ENCODE measurements around the gene PACRG. TPM values are rescaled to one million over a fixed set of nuclear protein-coding genes. Genes with fewer than 3 reads are reported as not detected.

PACRG gene
- total RNA-seq, 1 experiment from 2014 or later = 0.52 TPM

- no peak for DNase-seq
- Histone ChIP-seq H3K36me3 (replicated peaks; ENCODE audit: control insufficient read depth, insufficient read depth, low read length) (no peaks in the 10 kb centered on the region), H3K4me3 (ENCODE audit: insufficient read depth, low read depth, low read length) (no peak overlapping the region), H3K27me3 (ENCODE audit: control insufficient read depth, insufficient read depth, low read length) (no peaks in the 10 kb centered on the region)
Measured at GRCh38 chr6:162700966-162701365, 26.8 kb upstream of the PACRG start.

- no peaks in the 10 kb centered on the region for H3K36me3 ChIP-seq (replicated peaks; ENCODE audit: control insufficient read depth, insufficient read depth, low read length)
- no peaks in the 10 kb centered on the region for H3K27me3 ChIP-seq (ENCODE audit: control insufficient read depth, insufficient read depth, low read length)
- no peak for DNase-seq
- H3K4me3 ChIP-seq (ENCODE audit: insufficient read depth, low read depth, low read length) = no peak overlapping the region
Measured at GRCh38 chr6:162701551-162701950, 26.2 kb upstream of the PACRG start.

GRCh38 chr6:162702446-162702845 is 25.3 kb upstream of the PACRG start:
- H3K36me3 ChIP-seq (replicated peaks; ENCODE audit: control insufficient read depth, insufficient read depth, low read length) = no peaks in the 10 kb centered on the region
- DNase-seq = no peak
- H3K4me3 ChIP-seq (ENCODE audit: insufficient read depth, low read depth, low read length) = no peak overlapping the region
- H3K27me3 ChIP-seq (ENCODE audit: control insufficient read depth, insufficient read depth, low read length) = no peaks in the 10 kb centered on the region

- Histone ChIP-seq H3K27me3 (ENCODE audit: control insufficient read depth, insufficient read depth, low read length) (no peaks in the 10 kb centered on the region), H3K4me3 (ENCODE audit: insufficient read depth, low read depth, low read length) (no peak overlapping the region), H3K36me3 (replicated peaks; ENCODE audit: control insufficient read depth, insufficient read depth, low read length) (no peaks in the 10 kb centered on the region)
- no peak for DNase-seq
Measured at GRCh38 chr6:162704001-162704400, 23.8 kb upstream of the PACRG start.

- no peaks in the 10 kb centered on the region for H3K27me3 ChIP-seq (ENCODE audit: control insufficient read depth, insufficient read depth, low read length)
- H3K36me3 ChIP-seq (replicated peaks; ENCODE audit: control insufficient read depth, insufficient read depth, low read length) = no peaks in the 10 kb centered on the region
- H3K4me3 ChIP-seq (ENCODE audit: insufficient read depth, low read depth, low read length) = no peak overlapping the region
- DNase-seq = no peak
Measured at GRCh38 chr6:162705736-162706135, 22.0 kb upstream of the PACRG start.

- Histone ChIP-seq H3K4me3 (ENCODE audit: insufficient read depth, low read depth, low read length) (no peak overlapping the region), H3K36me3 (replicated peaks; ENCODE audit: control insufficient read depth, insufficient read depth, low read length) (no peaks in the 10 kb centered on the region), H3K27me3 (ENCODE audit: control insufficient read depth, insufficient read depth, low read length) (no peaks in the 10 kb centered on the region)
- DNase-seq = no peak
Measured at GRCh38 chr6:162706232-162706631, 21.5 kb upstream of the PACRG start.

GRCh38 chr6:162708971-162709370 is 18.8 kb upstream of the PACRG start:
- H3K27me3 ChIP-seq (ENCODE audit: control insufficient read depth, insufficient read depth, low read length) = no peaks in the 10 kb centered on the region
- no peaks in the 10 kb centered on the region for H3K36me3 ChIP-seq (replicated peaks; ENCODE audit: control insufficient read depth, insufficient read depth, low read length)
- DNase-seq = no peak
- no peak overlapping the region for H3K4me3 ChIP-seq (ENCODE audit: insufficient read depth, low read depth, low read length)

- H3K27me3 ChIP-seq (ENCODE audit: control insufficient read depth, insufficient read depth, low read length) = no peaks in the 10 kb centered on the region
- no peak overlapping the region for H3K4me3 ChIP-seq (ENCODE audit: insufficient read depth, low read depth, low read length)
- no peak for DNase-seq
- no peaks in the 10 kb centered on the region for H3K36me3 ChIP-seq (replicated peaks; ENCODE audit: control insufficient read depth, insufficient read depth, low read length)
Measured at GRCh38 chr6:162709431-162709830, 18.3 kb upstream of the PACRG start.

- H3K27me3 ChIP-seq (ENCODE audit: control insufficient read depth, insufficient read depth, low read length) = no peaks in the 10 kb centered on the region
- H3K4me3 ChIP-seq (ENCODE audit: insufficient read depth, low read depth, low read length) = no peak overlapping the region
- DNase-seq = no peak
- H3K36me3 ChIP-seq (replicated peaks; ENCODE audit: control insufficient read depth, insufficient read depth, low read length) = no peaks in the 10 kb centered on the region
Measured at GRCh38 chr6:162710419-162710818, 17.4 kb upstream of the PACRG start.

- no peak for DNase-seq
- Histone ChIP-seq H3K4me3 (ENCODE audit: insufficient read depth, low read depth, low read length) (no peak overlapping the region), H3K27me3 (ENCODE audit: control insufficient read depth, insufficient read depth, low read length) (no peaks in the 10 kb centered on the region), H3K36me3 (replicated peaks; ENCODE audit: control insufficient read depth, insufficient read depth, low read length) (no peaks in the 10 kb centered on the region)
Measured at GRCh38 chr6:162710936-162711335, 16.8 kb upstream of the PACRG start.

- Histone ChIP-seq H3K4me3 (ENCODE audit: insufficient read depth, low read depth, low read length) (no peak overlapping the region), H3K27me3 (ENCODE audit: control insufficient read depth, insufficient read depth, low read length) (no peaks in the 10 kb centered on the region), H3K36me3 (replicated peaks; ENCODE audit: control insufficient read depth, insufficient read depth, low read length) (no peaks in the 10 kb centered on the region)
- DNase-seq = no peak
Measured at GRCh38 chr6:162711376-162711775, 16.4 kb upstream of the PACRG start.

GRCh38 chr6:162712694-162713093 is 15.1 kb upstream of the PACRG start:
- no peaks in the 10 kb centered on the region for H3K36me3 ChIP-seq (replicated peaks; ENCODE audit: control insufficient read depth, insufficient read depth, low read length)
- no peak overlapping the region for H3K4me3 ChIP-seq (ENCODE audit: insufficient read depth, low read depth, low read length)
- no peak for DNase-seq
- H3K27me3 ChIP-seq (ENCODE audit: control insufficient read depth, insufficient read depth, low read length) = no peaks in the 10 kb centered on the region

- Histone ChIP-seq H3K4me3 (ENCODE audit: insufficient read depth, low read depth, low read length) (no peak overlapping the region), H3K36me3 (replicated peaks; ENCODE audit: control insufficient read depth, insufficient read depth, low read length) (no peaks in the 10 kb centered on the region), H3K27me3 (ENCODE audit: control insufficient read depth, insufficient read depth, low read length) (no peaks in the 10 kb centered on the region)
- DNase-seq = no peak
Measured at GRCh38 chr6:162713974-162714780, 13.6 kb upstream of the PACRG start.

- Histone ChIP-seq H3K27me3 (ENCODE audit: control insufficient read depth, insufficient read depth, low read length) (no peaks in the 10 kb centered on the region), H3K4me3 (ENCODE audit: insufficient read depth, low read depth, low read length) (no peak overlapping the region), H3K36me3 (replicated peaks; ENCODE audit: control insufficient read depth, insufficient read depth, low read length) (no peaks in the 10 kb centered on the region)
- DNase-seq = no peak
Measured at GRCh38 chr6:162715601-162716000, 12.2 kb upstream of the PACRG start.

GRCh38 chr6:162719528-162719927 is 8.2 kb upstream of the PACRG start:
- Histone ChIP-seq H3K27me3 (ENCODE audit: control insufficient read depth, insufficient read depth, low read length) (no peaks in the 10 kb centered on the region), H3K4me3 (ENCODE audit: insufficient read depth, low read depth, low read length) (no peak overlapping the region), H3K36me3 (replicated peaks; ENCODE audit: control insufficient read depth, insufficient read depth, low read length) (no peaks in the 10 kb centered on the region)
- DNase-seq = no peak

- H3K27me3 ChIP-seq (ENCODE audit: control insufficient read depth, insufficient read depth, low read length) = no peaks in the 10 kb centered on the region
- DNase-seq = no peak
- H3K4me3 ChIP-seq (ENCODE audit: insufficient read depth, low read depth, low read length) = no peak overlapping the region
- H3K36me3 ChIP-seq (replicated peaks; ENCODE audit: control insufficient read depth, insufficient read depth, low read length) = no peaks in the 10 kb centered on the region
Measured at GRCh38 chr6:162721404-162721687, 6.4 kb upstream of the PACRG start.

All from H7 (cell line).